NCI-H345 (cell line): Measurements from ENCODE around the gene SLAIN1.
A peak's percentile ranks its signal among the peaks of the same experiment; 100 is the strongest.
"Not testable (repeated sequence)": the region's sequence is repeated elsewhere in the genome, so short reads cannot be mapped to it uniquely, and the experiment has no call there.

Source experiments
- DNase-seq: peaks from one replicate; lab custom pipeline; 2025; lab: John Stamatoyannopoulos, UW

Gene SLAIN1

DNA sequence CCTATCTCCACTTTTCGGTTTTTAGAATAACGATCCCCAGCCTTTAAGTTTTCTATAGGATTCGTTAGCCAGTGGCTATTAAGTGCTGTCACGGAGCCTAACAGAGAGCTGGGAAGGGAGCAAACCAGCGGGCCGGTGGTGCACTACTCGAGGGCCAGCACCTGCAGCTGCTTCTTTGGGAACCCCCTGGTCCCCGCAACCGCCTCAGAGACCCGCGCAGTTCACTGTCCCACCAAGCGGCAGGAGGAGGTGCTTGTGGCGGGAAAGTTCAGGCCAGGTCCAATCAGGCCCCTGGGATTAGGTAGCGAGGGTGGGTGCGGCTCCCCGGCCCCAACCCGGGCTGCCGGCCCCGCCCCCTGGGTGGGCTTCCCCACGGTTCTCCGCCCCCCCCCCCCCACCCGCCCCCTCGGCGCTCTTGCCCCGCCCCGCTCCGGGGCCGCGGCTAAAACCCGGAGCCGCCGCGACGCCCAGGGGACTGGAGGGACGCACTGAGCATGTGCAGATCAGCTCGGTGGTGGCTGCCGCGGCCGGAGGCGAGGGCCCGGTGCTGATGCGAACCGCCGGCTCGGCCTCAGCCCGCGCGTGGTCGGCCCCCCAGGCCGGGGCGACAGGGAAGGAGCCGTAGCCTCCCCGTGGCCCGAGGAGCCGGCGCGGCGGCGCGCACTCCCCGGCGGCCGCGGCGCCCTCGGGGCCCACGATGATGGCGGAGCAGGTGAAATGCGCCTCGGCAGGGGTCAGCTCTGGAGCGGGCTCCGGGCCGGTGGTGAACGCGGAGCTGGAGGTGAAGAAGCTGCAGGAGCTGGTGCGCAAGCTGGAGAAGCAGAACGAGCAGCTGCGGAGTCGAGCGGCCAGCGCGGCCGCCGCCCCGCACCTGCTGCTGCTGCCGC, at the start of gene SLAIN1:
Gene SLAIN1, plus strand, starts transcription at position 471 of the 887 bp plus-strand sequence. Its CDS starts 227 bp downstream, at position 698.
- peak; percentile 93 for DNase-seq

DNA sequence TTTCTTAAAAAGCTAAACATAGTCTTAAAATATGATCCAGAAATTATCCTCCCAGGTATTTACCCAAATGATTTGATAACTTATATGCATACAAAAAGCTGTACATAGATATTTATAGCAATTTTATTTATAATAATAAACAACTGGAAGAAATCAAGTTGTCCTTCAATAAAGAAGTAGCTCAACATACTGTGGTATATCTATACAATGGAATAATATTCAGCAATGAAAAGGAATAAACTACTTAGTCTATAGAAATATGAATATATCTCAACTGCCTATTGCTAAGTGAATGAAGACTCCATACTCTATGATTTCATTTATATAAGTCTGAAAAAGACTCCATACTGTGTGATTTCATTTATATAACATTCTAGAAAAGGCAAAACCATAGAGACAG, 47.1 kb upstream of the SLAIN1 start:
- DNase-seq: no peak

DNA sequence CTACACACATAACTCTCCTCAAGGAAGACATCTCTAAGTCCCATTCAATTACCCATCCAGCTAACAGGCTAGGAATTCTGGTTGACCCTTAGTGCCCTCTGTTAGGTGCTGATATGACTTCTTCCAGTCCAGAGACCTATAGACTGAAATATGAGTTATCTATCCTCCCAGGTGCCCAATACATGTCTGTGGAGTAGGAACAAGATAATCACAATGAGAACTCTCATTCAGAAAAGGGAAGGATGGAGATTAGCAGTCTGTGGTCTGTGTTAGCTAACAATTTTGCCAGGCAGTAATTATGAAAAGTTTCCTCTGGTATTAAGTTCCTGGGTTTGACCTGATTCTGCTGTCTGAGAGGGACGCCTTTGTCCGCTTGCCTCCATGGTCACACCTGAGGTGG, 44.2 kb upstream of the SLAIN1 start:
- no peak for DNase-seq

DNA sequence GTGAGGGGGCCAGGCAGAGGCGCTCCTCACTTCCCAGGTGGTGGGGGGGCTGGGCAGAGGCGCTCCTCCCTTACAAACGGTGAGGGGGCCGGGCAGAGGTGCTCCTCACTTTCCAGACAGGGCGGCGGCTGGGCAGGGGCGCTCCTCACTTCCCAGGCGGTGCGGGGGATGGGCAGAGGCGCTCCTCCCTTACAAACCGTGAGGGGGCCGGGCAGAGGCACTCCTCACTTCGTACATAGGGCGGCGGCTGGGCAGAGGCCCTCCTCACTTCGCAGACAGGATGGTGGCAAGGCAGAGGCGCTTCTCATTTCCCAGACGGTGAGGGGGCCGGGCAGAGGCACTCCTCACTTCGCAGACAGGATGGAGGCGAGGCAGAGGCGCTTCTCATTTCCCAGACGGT, 37.5 kb upstream of the SLAIN1 start:
- DNase-seq: not testable (repeated sequence)

DNA sequence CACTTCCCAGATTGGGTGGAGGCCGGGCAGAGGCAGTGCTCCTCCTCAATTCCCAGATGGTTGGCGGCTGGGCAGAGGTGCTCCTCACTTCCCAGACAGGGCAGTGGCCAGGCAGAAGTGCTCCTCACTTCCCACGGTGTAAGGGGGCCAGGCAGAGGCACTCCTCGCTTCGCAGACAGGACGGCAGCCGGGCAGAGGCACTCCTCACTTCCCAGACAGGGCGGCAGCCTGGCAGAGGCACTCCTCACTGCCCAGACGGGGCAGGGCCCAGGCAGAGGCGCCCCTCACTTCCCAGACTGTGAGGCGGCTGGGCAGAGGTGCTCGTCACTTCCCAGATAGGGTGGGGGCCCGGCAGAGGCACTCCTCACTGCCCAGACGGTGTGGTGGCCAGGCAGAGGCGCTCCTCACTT, 36.6 kb upstream of the SLAIN1 start:
- no peak for DNase-seq

DNA sequence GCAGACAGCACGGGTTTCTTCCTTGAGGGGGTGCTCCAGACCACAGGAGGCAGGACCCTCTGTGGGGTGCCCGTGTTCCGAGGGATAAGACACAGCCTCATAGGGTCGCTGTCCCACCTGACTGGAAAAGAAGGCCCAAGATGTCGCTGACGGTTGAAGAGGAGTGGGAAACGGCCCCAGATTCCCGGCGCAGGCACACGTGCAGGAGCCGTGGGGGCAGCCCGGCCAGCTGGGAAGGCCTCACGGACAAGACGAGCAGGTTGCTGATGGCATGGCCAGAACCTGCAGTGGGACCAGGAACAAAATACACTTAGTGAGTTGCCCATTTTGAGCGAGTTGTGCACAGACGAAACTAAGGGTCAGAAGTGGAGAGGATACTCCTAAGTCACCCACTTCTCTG, 35.2 kb upstream of the SLAIN1 start:
- DNase-seq: not testable (repeated sequence)

DNA sequence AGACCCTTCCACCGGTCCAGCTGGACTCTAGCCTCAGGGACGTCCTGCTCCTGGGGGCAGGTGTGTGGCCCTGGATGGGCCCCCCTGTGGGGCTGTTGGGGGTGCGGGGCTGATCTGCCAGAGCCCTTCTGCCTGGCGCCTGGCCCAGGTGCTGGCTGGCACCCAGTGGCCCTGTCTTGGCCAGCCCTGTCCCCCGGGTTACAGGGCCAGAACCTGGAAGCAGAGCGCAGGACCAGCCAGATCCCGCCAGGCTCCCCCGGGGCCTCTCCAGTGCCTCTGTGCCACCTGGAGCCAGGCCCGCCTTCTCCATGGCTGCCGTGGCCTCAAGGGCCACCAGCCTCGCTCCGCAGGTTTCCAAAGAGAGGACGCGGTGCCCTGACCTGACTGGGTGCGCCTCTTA, 34.7 kb upstream of the SLAIN1 start:
- DNase-seq: not testable (repeated sequence)

DNA sequence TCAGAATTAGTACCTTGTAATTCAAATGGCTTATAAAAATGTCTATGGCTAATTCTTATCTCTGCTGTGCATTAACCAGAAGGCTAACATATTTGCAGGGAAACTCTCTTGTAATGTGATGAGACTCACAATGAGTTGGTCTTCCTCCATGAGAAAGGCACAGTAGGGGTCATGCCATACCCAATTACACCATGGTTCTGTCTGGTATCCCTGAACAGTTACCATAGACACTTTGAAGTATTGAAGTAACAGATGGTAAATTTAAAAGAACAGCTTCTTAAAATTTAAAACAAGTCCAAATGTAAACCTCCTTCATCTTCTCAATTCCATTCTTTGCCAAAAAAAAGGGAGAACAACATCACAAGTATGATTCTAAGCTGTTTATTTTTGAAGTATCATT, 22.6 kb upstream of the SLAIN1 start:
- no peak for DNase-seq

DNA sequence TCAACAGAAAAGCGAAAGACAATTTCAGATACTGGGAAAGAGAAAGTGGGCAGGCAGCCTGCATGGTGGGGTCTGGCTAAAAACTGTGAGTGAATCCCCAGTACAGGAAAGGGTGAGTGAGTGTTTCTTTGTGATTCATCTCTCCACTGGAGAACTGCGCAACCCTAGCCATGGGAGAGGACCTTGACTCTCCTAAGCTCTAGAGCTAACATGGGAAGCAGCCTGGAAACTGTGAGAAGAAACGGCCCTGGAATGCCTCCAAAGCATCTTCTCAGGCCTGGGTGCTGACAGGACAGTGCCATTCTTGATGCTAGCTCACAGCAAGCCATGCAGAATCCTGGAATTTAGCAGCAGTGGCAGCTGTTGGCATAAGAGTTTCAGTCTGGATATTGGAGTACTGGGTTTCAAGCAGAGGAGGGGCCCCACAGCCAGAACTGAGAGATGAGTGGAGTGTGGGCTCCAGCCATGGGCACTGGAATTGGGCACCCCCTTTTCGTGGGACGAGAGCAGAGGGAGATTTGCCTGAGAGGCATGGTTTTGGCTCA, 18.7 kb upstream of the SLAIN1 start:
- DNase-seq: no peak

DNA sequence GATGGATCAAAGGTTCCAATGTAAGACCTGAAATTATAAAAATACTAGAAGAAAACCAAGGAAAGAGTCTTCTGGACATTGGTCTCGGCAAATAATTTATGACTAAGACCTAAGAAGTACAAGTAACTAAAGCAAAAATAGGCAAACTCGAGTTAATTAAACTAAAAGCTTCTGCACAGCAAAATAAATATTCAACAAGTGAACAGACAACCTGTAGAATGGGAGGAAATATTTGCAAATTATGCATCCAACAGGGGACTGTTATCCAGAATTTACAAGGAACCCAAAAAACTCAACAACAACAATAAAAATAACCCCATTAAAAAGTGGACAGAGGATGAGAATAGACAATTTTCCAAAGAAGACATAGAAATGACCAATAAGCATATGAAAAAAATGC, 9.7 kb upstream of the SLAIN1 start:
- no peak for DNase-seq

DNA sequence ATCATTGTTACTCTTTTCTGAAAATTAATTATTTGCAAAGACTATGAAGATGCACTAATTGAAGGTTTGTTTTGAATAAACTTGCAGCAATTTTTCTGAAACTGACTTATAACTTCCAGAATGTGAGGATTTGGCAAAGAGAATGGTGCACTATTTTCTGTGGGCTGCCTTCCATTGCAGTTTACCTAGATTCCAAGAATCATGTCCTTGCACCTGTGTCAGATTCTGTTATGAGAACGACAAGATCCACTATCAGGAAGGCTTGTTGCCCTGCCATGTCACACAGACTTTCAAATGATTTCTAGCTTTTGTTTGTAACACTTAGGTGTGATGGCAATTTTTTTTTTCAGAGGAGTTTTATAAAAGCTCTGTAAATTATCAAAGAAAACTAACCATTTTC, 5.6 kb upstream of the SLAIN1 start:
- DNase-seq: no peak

DNA sequence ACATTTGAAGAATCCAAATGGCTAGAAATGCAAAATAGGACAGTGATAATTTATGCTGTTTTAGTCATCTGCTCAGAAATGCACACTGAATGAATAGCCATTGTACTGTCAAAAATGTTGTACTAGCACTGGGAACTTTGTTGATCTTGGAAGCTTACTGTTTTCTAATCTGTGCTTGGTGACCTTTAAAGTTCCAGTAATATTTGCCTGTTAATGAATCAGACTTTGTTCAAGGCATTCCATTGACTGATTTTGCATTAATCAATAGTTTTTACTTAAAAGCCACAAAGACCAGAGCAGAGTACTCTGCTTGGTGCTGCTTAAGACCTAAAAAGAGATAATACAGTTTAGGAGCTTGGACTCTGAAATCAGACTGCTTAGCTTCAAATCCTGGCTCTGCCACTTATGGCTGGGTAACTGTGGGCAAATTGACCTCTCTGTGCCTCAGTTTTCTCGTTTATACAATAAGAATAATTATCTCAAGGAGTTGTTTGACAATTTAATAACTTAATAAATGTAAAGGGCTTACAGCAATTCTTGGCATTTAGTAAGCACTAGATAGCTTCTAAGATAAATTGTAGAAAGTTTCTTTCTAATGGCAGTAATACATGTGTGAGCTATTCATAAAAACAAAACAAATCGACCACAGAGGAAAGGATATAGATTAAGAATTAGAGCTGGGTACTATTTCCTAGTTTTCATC, 4.6 kb upstream of the SLAIN1 start:
- no peak for DNase-seq

DNA sequence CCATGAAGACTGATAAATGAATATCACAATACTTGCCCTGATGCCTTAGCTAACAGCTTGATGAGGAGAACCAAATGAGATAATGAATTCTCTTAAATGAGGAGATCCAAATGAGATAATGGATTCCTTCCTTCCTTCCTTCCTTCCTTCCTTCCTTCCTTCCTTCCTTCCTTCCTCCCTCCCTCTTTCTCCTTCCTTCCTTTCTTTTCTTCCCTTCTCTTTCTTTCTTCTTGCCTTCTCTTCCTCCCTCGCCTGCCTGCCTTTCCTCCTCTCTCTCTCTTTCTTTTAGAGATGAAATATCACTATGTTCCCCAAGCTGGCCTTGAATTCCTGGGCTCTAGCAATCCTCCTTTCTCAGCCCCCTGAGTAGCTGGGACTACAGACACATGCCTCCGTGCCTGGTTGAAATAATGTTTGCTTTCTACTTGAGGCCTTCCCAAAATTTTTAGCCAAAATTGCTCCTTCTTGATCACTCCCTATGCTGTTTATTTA, 4.0 kb upstream of the SLAIN1 start:
- DNase-seq: no peak

DNA sequence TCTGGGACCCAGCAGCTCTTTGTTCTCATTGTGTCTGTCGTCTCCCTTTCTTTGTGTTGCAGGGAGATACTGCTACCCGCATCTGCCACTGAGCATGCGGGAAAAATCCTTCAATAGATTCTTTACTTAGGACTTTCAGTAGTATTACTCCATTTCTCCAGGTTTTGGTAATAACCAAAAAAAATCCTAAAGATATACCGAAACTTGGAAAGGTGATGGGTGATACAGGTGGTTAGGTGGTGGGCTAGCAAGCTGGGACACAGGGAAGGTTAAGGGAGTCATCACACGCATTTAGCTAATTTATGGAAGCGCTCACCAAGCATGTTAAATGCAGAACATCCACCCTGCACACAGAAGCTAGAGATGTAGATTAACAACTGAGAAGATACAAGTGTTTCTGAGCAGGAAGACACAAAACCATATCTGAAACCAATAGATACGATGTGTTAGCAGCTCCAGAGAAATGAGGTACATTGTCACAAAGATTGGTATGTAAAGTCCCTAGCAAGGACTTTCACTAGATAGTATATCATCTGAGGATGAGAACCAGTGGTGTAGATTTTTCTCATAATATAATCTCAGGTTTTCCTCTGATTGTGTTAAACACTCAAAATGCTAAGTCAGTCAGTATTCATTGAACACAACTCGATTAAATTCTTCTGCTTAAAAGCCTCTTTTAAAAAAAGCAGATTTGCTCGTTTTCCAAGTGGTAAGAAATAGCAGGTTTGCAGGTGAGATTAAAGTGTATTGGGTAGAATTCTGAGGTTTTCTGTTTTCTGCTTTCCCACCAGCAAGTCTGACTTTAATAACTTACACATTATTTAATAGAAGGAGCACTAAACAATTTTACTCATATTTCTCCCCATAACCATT, 1.2 kb upstream of the SLAIN1 start:
- DNase-seq: peak; percentile 58

DNA sequence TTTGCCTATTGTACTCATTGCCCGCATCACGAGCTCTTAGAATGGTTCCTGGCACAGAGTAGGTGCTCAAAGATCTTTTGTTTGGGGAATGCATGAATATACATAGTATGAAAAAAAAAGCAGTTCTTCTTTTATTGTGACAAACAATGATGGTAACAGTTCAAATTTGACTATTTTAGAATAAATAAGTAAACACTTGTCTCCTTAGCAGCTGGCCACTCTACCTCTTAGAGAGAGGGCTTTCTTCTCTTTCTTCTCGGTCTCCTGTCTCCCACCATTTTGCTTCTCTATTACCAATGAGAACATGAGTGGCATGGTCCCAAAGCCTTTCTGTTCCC, 639 bp upstream of the SLAIN1 start:
- DNase-seq: peak; percentile 47

DNA sequence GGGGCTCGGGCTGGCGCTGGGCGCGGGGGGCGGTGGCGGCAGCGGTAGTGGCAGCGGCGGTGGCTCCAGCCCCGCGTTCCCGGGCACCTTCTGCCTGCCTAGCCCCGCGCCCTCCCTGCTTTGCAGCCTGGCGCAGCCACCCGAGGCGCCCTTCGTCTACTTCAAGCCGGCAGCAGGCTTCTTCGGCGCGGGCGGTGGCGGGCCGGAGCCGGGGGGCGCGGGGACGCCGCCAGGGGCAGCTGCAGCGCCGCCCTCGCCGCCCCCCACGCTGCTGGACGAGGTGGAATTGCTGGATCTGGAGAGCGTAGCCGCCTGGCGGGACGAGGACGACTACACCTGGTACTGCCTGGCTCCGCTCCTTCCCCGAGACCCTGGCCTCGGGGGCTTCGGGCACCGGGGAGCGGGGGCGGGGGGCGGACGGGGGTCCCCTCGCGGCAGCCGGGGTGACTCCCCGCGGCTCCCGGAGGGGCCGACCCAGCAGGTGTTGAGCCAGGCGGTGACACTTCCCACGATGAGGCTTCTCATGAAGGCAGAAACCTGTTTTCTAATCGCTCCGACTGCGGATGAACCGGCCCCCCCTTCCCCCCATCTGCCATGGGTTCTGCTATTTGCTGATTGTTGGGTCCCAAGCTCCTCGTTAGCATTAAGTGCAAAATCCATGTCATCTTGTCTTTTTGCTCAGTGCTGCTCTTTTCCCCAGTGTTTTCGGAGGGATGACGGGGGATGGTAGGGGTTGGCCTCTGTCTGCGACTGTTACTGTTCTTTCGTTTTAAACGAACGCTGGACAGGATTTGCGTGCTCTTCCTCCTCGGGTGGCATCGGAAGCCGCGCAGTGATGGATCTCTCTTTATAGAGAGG, 943 bp downstream of the SLAIN1 start:
- DNase-seq: peak; percentile 73

DNA sequence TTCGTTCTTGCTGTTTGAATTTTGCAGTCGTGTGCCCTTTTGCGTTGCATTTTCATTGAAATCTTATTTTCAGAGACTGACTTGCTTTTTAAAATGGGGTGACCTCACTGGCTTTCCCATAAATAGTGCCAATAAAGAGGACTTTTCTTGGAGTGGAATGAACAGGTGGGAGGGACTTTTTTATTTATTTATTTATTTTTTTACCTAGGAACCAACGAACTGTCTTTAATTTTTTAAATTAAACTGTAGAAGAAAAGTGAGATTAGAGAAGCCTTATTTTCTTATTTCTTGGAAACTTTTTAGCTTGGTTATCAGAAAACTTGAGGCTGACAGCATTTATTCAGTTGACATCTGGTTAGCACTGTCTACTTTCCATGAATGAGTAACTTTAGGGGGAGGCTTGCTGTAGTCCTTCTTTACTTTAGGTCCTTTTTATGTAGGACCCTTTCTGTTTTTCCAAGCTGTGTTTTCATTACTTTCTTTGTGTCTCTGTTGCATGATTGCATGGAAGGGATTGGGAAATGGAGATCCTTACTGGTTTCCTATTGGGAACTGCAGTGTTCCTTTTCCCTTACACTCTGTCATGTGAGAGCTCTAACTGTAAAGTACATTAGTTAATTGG, 1.7 kb downstream of the SLAIN1 start:
- no peak for DNase-seq

DNA sequence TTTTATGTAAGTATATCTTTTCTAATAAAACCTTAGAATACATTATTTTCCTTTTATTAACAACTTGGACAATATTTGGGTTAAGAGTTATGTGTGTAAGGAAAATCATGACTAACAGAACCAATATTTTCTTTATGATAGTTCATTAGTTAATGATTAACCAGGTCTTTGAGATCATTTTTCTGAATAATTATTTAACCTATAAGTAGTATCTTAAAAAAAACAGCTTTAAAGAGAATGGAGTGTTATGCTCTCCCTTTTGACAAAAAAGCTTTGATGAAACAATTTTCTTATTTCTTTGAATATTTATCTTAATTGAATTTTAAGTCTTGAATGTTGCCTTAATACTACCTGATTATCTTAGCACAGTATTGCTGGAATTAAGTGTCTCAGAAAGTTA, 3.8 kb downstream of the SLAIN1 start:
- DNase-seq: no peak

DNA sequence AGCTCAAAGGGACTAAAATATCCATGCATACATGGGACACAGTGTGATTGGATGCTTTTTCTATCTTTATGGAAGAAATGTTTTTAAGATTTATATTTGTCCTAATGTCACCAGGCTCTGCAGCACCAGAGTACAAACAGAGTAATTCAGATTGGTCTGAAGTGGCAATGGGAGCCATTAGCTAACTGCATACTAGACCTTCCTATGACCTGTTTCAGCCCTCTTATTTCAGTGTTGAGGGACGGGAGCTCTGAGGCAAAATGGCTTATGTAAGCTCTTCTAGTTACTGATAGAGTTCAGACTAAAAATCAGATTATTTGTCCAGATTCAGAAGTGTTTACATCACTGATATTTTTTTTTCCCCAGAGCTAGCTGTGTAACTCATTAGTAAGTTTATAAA, 4.9 kb downstream of the SLAIN1 start:
- DNase-seq: no peak

DNA sequence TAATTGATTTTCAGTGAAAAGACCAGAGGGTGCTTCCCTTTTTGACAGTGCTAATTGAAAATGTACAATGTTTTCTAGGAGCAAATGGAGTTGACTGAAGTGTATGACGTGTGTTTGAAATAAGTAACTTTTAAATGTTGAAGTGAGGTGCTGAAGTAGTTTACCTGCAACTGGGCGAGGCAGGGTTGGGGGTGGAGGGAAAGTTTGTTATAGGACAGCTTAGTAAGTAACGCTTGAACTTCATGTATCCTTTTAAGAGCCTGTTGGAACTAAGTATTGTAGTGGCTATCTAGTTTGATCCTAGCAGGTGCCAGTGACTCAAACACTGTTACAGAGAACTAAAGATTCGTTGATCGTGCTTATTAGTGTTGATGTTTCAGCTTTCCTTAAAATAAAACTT, 5.9 kb downstream of the SLAIN1 start:
- no peak for DNase-seq
